HL-60 (cell line): ENCODE measurements around the gene PDE1C.

Source experiments
- GABPA ChIP-seq: IDR thresholded peaks from 2 replicates; pipeline ENCODE4 v1.6.1; 2012; ENCODE audit warnings: low read depth
- TF ChIP-seq, protein P1 (sequence below): IDR thresholded peaks from one replicate; pipeline ENCODE4 v1.5.1; 2011; ENCODE audit warnings: low read length, control low read depth, inconsistent platforms; ENCODE audit not compliant: insufficient read depth
- TF ChIP-seq, protein P2 (sequence below): IDR thresholded peaks from 2 replicates; pipeline ENCODE4 v1.6.1; 2012; ENCODE audit warnings: low read depth; ENCODE audit not compliant: insufficient replicate concordance

DNA sequence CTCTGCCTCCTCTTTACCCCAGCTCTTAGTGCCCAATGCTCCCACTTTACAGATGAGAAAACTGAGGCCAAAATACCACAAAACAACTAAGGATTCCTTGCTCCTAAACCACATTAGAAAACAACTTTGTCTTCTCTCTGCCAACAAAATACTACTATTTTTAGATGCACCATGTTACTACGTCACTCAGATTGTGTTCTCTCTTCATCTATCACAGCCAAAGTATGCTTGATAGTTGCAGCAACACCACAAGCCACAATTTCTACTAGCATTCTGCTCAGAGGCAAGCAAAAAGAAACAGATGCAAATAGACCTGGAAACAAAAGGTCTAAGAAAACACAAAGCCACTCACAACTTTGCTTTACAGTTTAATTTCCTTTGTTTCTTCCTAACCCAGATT is 3.3 kb upstream of the PDE1C start:
- TF ChIP-seq, protein P1, sequence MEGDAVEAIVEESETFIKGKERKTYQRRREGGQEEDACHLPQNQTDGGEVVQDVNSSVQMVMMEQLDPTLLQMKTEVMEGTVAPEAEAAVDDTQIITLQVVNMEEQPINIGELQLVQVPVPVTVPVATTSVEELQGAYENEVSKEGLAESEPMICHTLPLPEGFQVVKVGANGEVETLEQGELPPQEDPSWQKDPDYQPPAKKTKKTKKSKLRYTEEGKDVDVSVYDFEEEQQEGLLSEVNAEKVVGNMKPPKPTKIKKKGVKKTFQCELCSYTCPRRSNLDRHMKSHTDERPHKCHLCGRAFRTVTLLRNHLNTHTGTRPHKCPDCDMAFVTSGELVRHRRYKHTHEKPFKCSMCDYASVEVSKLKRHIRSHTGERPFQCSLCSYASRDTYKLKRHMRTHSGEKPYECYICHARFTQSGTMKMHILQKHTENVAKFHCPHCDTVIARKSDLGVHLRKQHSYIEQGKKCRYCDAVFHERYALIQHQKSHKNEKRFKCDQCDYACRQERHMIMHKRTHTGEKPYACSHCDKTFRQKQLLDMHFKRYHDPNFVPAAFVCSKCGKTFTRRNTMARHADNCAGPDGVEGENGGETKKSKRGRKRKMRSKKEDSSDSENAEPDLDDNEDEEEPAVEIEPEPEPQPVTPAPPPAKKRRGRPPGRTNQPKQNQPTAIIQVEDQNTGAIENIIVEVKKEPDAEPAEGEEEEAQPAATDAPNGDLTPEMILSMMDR, result no peak
- TF ChIP-seq GABPA, result no peak
- TF ChIP-seq, protein P2, sequence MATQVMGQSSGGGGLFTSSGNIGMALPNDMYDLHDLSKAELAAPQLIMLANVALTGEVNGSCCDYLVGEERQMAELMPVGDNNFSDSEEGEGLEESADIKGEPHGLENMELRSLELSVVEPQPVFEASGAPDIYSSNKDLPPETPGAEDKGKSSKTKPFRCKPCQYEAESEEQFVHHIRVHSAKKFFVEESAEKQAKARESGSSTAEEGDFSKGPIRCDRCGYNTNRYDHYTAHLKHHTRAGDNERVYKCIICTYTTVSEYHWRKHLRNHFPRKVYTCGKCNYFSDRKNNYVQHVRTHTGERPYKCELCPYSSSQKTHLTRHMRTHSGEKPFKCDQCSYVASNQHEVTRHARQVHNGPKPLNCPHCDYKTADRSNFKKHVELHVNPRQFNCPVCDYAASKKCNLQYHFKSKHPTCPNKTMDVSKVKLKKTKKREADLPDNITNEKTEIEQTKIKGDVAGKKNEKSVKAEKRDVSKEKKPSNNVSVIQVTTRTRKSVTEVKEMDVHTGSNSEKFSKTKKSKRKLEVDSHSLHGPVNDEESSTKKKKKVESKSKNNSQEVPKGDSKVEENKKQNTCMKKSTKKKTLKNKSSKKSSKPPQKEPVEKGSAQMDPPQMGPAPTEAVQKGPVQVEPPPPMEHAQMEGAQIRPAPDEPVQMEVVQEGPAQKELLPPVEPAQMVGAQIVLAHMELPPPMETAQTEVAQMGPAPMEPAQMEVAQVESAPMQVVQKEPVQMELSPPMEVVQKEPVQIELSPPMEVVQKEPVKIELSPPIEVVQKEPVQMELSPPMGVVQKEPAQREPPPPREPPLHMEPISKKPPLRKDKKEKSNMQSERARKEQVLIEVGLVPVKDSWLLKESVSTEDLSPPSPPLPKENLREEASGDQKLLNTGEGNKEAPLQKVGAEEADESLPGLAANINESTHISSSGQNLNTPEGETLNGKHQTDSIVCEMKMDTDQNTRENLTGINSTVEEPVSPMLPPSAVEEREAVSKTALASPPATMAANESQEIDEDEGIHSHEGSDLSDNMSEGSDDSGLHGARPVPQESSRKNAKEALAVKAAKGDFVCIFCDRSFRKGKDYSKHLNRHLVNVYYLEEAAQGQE, result no peak
